ENCODE results near the gene ACSS1.

The ACSS1 gene

DNA sequence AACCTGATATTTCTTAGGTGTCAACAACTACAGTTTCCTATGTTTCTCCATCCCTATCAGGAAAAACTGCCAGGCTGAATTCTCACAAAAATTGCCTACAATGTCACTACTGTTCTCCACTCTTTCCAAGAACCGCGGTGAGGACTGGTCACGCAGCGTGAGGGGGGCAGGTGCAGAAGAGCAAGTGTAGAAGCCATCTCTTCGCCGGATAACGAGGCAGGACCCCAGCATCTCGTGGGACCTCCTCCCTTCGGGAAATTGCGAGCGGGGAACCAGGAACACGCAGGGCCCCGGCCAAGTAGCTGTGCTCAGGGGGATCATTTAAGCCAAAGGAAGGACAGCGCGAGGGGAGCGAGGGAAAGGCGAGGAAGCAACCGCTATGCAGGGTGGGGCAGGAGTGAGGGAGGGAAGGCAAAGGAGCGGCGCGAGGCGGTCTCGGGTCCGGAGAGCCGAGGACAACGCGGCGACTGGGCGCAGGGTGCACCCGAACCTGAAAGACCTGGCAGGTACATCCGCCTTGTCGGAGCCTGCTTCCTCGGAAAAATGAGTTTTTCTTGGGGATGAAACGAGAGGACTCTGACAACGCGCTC lies 65.9 kb downstream of the ACSS1 start:
- no peak for DNase-seq

DNA sequence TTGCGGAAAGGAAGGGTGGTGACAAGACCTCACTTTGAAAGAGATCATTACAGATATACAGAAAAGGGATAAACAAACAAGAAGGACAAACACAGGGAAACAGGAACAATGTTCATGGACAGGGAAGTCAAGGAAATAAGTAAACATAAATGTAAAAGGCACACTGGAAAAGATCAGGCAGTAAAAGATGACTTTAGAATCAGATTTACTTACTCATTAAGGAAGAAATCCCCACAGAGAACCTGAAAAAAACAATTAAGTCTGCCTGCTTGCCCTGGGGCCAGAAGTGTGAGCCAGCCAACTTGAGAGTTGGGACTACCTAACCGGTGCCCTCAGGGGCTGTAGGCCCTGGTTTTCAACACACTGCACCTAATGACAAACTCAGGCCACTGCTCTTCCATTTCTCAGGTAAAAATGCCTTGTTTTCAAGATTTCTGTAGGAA lies 67.1 kb downstream of the ACSS1 start:
- DNase-seq, result no peak

DNA sequence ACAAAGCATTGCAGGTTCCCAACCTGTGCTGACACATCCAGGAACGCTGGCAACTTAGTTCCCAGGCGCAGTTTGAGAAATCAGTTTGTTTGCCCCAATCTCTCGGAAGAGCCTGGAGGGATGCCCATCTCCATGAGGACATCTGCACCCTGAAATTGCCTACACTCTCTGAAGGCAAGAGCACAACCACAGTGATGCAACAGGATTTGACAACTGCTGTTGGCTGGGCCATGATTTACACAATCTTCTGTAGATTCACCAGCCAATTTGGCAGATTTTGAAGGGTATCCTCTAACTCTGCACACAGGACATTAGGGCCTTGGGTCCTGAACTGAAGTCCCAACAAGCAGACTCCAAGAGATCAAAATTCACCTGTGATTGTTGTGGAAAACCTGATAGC lies 68.8 kb downstream of the ACSS1 start:
- no peak for DNase-seq

DNA sequence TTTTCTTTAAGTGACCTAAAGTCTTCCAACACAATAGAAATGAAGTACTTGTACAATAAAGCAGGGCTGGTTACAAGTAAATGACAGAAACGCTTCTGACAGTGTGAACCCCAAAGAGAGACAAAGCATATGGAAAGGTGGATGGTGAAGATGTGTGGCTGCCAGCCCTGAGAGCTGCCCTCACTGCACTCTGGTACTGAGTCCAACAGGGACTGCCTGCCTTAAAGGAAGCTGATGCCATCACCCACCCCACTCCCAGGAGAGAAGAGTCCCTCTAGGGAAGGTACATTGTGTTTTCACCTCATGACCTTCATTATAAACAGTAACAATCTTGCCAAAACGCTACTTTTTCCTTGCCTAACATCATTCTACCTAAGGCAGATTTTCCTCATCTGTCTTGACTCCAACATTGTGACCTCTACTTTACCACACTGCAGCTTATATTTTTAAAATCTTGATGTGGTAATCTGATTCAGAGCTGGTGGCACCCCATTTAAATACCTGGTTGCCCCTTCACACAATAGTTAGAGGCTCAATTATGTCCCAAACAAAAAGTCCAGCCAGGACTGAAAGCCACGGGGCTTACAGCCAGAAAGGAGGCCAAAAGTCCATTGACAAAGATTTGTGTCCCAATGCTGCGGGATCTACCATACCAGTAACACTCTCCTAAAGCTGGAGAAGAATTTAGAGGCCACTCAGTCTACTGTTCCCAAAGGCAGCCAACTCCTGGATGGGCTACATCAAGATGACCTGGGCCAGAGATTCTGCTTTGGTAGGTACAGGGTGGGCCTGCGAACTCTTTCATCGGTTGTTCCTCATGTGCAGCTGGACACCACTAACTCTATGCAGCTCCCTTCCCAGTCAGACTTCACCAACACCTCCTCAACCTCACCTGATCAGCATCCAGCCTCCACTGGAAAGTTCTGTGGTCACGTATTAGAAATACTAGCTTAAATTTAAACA lies 69.8 kb downstream of the ACSS1 start:
- DNase-seq, result no peak

- DNase-seq, result no peak
Observed at GRCh38 chr20:24987244-24987643, 70.7 kb downstream of the ACSS1 start.

- DNase-seq, result peak; percentile 87
Observed at GRCh38 chr20:24986436-24987015, 71.4 kb downstream of the ACSS1 start.

DNA sequence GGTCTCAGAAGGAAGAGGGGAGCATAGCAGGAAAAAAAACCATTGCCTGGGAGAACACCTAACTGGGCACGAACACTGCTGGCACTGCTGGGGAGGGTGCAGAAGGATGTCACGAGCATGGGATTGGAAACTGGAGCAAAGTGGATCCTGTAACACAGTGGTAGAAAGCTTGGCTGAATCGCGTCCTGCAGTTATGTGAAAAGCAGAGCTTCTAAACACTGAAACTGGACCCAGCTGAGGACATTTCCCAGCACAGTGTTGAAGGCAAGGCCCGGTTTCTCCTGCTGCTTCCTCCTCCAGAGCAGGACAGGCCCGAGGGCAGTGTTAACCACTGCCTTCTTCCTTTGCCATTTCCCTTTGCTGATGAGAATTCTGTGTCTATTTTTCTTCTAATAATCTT lies 72.1 kb downstream of the ACSS1 start:
- DNase-seq, result no peak

- DNase-seq, result no peak
Observed at GRCh38 chr20:24984961-24985640, 72.8 kb downstream of the ACSS1 start.

GRCh38 chr20:24983896-24984295 lies 74.0 kb downstream of the ACSS1 start:
- DNase-seq, result no peak

DNA sequence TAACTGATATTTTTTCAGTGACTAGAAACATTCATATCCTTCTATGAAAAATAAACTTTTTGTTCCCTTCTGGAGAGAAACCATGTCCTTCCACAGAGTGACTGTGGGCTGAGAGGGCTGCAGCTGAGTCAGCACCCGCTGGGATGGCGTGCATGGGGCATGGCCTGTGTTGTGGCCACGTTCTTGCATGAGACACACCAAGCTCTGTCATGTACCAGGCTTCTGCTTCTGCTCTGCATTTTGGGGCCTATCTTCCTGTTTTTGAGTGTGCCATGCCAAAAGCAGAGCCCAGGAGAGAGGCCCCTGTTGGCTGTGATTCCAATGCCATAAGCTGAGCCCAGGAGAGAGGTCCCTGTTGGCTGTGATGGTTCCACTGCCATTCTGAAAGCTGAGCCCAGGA lies 76.1 kb downstream of the ACSS1 start:
- no peak for DNase-seq

DNA sequence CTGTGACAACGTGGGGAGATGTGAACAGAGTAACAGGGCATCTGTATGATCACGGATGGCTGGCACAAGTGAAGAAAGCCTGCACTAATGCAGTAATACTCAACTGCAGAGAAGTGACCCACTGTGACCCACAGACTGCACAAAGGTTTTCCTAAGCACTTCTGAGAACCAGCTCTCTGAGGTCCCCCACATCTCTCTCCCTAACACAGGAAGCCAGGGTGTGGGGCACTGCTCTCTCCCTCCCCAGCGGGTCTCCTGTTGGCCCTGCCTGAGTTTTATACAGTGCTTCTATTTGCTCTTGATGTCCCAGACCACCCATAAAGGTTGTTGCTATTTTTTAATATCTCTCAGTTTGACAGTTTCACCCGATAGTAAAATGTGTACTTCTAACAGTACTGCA lies 76.7 kb downstream of the ACSS1 start:
- no peak for DNase-seq

- no peak for DNase-seq
Observed at GRCh38 chr20:24980291-24981053, 77.5 kb downstream of the ACSS1 start.

- no peak for DNase-seq
Observed at GRCh38 chr20:24979036-24979960, 78.6 kb downstream of the ACSS1 start.

DNA sequence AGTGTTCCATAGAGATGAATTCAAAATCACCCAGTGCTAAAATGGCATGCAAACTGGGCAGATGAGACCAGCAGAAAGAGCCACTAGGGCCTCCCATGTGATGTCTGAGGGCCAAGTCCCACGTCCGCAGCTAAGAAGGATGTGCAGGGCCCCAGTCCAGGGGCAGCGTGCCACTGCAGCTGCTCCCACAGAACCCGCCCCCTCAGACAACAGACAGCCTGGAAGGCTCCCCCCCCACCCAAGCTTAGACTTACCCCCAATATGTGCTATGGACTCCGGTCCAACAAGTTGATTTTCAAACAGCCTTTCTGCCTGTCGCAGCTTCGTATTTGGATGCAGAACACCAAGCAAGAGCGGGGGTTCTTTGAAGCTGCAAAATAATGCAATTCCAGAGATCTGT lies 79.4 kb downstream of the ACSS1 start:
- DNase-seq, result no peak

GRCh38 chr20:24977797-24978196 lies 80.1 kb downstream of the ACSS1 start:
- DNase-seq, result no peak

DNA sequence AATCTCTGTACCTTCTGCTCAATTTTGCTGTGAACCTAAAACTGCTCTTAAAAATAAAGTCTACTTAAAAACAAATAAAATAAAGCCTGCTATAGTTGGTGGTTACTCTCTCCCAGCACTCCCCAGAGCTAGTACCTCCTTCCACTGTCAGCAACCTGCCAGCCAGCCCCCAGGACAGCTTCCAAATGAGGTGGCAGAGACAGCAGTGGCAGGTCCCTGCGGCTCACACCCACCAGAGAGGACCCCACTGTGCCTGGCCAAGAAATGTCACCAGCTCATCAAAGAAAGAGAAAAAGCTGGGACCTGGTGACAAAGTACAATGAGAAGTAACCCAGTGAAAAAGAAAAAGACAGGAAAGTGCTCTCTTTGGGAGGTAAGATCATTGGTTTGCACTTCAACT lies 80.6 kb downstream of the ACSS1 start:
- DNase-seq, result no peak

- DNase-seq, result no peak
Observed at GRCh38 chr20:24972341-24972740, 85.6 kb downstream of the ACSS1 start.

DNA sequence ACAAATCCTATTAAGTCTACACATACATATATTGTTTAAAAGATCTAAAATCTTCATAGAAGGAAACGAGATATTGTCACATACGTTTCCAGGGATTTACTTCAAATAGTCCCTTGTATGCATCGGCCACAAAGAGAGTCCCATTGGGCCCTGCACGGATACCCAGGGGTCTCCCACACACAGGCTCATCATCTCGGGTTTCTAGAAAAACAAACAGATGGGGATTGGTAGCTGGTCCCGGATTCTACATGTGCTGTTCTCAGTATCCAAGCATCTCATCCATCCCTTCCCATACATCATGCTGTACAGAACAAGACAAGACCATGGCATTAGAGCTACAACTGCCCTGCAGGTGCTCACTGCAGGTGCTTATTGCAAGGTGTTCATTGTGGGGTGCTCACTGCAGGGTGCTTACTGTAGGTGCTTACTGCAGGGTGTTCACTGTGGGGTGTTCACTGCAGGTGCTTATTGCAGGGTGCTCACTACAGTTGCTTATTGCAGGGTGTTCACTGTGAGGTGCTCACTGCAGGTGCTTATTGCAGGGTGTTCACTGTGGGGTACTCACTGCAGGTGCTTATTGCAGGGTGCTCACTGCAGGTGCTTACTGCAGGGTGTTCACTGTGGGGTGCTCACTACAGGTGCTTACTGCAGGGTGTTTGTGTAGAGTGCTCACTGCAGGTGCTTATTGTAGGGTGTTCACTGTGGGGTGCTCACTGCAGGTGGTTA lies 86.4 kb downstream of the ACSS1 start:
- DNase-seq, result no peak

GRCh38 chr20:24970754-24971153 lies 87.2 kb downstream of the ACSS1 start:
- DNase-seq, result no peak

DNA sequence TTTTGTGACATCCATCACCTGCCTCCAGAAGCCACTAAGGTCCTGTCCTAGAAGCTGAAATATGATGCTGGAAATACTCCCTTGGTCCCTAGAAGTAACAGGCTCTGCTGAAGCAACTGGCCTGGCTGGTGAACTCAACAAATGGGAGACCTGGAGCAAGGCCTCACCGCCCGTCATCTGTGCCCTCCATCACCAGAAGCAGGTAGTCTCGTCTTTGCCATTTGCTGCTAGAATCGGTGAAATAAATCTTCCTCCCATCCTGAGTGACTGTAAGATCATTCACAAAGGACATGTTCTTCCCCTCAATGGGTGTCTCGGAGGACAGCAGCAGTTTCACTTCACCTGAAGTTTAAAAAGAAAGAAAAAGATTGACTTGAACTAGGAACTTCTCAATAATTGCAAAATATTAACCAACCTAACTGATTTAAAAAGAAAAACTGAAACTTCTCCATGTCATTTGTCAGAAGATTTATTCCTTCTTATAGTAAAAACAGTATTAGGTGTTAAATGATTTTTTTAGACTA lies 87.8 kb downstream of the ACSS1 start:
- DNase-seq, result no peak
